SH-SY5Y (cell line): ENCODE results near the gene PRAC2.

Experiments used
- GATA2 ChIP-seq: IDR thresholded peaks from 2 replicates; pipeline ENCODE4 v1.6.1; 2011; ENCODE audit warnings: mild to moderate bottlenecking, low read depth, low read length
- GATA3 ChIP-seq: IDR thresholded peaks from 2 replicates; pipeline ENCODE4 v1.6.1; 2011; ENCODE audit warnings: low read depth, mild to moderate bottlenecking, low read length, moderate library complexity

DNA sequence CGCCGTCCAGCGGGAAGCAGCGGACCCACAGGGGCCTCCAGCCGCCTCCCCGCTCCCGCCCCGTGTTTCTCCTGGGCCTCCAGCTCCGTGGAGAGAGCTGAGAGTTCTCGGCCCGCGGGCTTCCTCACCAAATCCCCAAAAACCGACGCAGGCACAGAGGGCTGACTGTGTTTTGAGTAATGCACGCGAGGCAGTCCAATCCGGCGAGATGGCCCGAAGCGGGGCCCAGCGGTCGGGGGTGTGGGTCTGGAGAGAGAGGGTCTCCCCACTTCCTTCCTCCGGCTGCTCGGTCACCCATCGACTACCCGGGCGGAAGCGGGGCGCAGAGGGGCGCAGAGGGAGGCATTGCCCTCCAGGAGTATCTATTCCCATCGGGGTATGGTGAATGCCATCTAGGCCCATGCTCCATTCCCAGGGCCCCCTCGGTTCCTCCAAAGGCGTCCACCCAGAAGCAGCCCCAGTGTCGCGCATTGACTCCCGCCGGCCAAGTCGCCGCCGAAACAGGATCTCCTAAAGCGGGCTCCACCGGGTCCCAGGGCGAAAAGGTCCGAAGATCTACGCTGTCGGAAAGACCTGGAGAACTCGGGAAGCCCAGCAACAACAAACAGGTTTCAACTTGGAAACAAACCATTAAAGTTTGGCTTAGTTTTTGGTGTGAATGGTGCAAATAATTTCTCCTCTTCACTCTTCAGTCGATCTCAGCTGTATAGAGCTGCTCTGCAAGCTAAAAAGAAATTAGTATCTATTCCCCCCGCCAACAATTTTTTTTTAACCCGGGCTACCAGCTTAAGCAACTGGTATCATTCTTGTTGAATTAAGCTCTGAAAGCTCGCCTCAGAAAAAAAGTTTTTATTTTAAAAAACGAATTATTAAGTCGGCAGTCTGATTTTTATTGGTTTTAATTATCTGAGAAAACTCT is 24.7 kb downstream of the PRAC2 start:
- TF ChIP-seq GATA3, result no peak
- no peak for TF ChIP-seq GATA2
